GM18951 (cell line): ENCODE data around the gene ZFYVE9.

Experiments
- POLR2A ChIP-seq: IDR thresholded peaks from 4 replicates; pipeline ENCODE4 v1.6.1; 2011; ENCODE audit warnings: mild to moderate bottlenecking; ENCODE audit not compliant: insufficient read length, insufficient read depth; ENCODE audit errors: extremely low read depth
- in situ Hi-C: fragments of 300-500 bp; cut with MboI; formaldehyde crosslinking; loops from one replicate; pipeline ENCODE4 v1.12.0; 2022; ENCODE audit warnings: low sequenced_read_pairs, mixed read lengths, inconsistent platforms; ENCODE audit not compliant: unreplicated experiment

ZFYVE9 gene

GRCh38 chr1:52386458-52386857 lies 244.6 kb downstream of the ZFYVE9 start:
- TF ChIP-seq POLR2A: no peak
- in situ Hi-C loops: no loop called here

DNA sequence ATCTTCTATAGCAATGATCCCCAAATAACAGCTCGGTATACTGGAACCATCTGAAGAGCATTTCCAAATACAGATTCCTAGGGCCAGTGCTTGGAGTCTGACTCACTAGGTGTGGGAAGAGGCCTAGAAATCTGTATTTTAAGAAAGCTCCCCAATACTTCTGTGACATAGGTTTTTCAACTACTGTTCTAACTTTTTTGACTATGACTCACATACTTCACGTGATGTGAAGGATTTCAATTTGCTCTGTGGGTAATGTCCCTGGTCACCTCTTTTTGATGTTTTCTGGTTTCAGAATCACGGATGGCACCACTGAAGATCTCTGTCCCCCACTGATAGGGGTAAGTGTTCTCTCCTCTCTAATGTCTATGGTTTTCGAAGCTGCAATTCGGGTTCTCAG lies 251.3 kb downstream of the ZFYVE9 start:
- in situ Hi-C loops: no loop called here
- TF ChIP-seq POLR2A: no peak
